Astrocyte (in vitro differentiated cells and primary cell): ENCODE data around the gene OMG.
"Not testable (repeated sequence)": the region's sequence is repeated elsewhere in the genome, so short reads cannot be mapped to it uniquely, and the experiment has no call there.

Source experiments
- CTCF ChIP-seq: IDR thresholded peaks from 2 replicates; pipeline ENCODE4 v1.5.1; 2011; ENCODE audit warnings: low read depth, mild to moderate bottlenecking, inconsistent platforms, low read length, moderate library complexity; ENCODE audit not compliant: insufficient read depth
- EZH2 ChIP-seq: IDR thresholded peaks from 2 replicates; pipeline ENCODE4 v1.6.1; 2012; ENCODE audit warnings: mild to moderate bottlenecking, low read length, inconsistent platforms; ENCODE audit not compliant: insufficient read depth

- not testable (repeated sequence) for TF ChIP-seq CTCF, EZH2
These were observed 15.2 kb upstream of the OMG start for GRCh38 chr17:31312223-31312622.
